Measurements from ENCODE around the gene EMC8. TPM values are rescaled to one million over a fixed set of nuclear protein-coding genes. Genes with fewer than 3 reads are reported as not detected.

The EMC8 gene
- total RNA-seq, 4 donors from 2014 or later: 22.2 to 39.0 (median 27.3) TPM

DNA sequence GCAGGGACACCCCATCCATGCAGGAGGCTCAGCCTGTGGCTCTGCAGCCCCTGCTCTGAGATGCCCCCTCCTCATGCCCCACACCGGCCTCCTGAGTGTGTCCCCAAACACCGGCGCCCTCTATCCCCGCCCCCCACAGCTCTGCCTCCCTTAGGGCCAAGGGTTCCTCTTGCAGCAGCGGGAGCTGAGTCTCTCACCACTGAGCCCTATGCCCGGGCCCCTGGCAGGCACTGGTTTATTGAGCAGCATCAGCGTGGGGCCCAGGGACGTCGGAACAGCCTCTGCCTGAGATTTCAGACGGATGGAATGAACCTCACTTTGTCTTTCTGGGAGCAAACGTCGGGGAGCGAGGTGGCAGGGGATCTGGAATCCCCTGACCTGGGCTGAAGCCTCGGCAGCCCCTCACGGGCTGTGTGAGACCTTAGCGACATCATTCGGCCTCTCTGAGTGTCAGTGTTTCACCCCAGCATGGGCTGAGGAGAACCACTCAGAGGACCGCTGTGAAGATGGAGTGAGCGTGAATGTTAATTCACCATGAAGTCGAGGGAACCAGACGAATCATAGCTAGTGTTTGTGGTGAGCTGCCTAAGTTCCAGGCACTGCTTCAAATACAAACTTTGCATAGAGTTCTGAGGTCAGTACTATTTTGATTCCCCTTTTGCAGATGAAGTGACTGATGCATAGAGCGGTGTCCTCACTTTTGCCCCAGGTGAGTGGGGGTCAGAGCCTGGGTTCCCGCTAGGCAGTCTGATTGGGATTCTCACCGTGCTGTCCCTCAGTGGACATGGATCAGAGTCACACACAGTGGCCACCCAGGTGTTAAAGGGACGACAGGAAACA is 43.2 kb downstream of the EMC8 start:
- TF ChIP-seq, protein P1, sequence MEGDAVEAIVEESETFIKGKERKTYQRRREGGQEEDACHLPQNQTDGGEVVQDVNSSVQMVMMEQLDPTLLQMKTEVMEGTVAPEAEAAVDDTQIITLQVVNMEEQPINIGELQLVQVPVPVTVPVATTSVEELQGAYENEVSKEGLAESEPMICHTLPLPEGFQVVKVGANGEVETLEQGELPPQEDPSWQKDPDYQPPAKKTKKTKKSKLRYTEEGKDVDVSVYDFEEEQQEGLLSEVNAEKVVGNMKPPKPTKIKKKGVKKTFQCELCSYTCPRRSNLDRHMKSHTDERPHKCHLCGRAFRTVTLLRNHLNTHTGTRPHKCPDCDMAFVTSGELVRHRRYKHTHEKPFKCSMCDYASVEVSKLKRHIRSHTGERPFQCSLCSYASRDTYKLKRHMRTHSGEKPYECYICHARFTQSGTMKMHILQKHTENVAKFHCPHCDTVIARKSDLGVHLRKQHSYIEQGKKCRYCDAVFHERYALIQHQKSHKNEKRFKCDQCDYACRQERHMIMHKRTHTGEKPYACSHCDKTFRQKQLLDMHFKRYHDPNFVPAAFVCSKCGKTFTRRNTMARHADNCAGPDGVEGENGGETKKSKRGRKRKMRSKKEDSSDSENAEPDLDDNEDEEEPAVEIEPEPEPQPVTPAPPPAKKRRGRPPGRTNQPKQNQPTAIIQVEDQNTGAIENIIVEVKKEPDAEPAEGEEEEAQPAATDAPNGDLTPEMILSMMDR (IDR thresholded peaks at IDR 0.05): no peak

GRCh38 chr16:85754413-85754812 is 44.9 kb downstream of the EMC8 start:
- ATAC-seq (ENCODE audit: low FRiP score) (no peak), DNase-seq (ENCODE audit: low spot score) (no peak)
- TF ChIP-seq, protein P1 (IDR thresholded peaks at IDR 0.05): no peak

More for the DNA sequence above, 43.2 kb downstream of the EMC8 start:
- DNase-seq (ENCODE audit: low spot score) (no peak), ATAC-seq (ENCODE audit: low FRiP score) (no peak)

GRCh38 chr16:85753976-85754375 is 45.4 kb downstream of the EMC8 start:
- ATAC-seq (ENCODE audit: low FRiP score) (no peak), DNase-seq (ENCODE audit: low spot score) (no peak)
- TF ChIP-seq, protein P1 (IDR thresholded peaks at IDR 0.05): no peak

- ATAC-seq (ENCODE audit: low FRiP score): no peak
- TF ChIP-seq, protein P1 (IDR thresholded peaks at IDR 0.05): no peak
- DNase-seq (ENCODE audit: low spot score): no peak
These were observed 45.8 kb downstream of the EMC8 start for GRCh38 chr16:85753559-85753958.

GRCh38 chr16:85752511-85753420 is 46.6 kb downstream of the EMC8 start:
- TF ChIP-seq, protein P1 (IDR thresholded peaks at IDR 0.05): no peak
- ATAC-seq (ENCODE audit: low FRiP score): peak; percentile 37
- DNase-seq (ENCODE audit: low spot score): no peak

DNA sequence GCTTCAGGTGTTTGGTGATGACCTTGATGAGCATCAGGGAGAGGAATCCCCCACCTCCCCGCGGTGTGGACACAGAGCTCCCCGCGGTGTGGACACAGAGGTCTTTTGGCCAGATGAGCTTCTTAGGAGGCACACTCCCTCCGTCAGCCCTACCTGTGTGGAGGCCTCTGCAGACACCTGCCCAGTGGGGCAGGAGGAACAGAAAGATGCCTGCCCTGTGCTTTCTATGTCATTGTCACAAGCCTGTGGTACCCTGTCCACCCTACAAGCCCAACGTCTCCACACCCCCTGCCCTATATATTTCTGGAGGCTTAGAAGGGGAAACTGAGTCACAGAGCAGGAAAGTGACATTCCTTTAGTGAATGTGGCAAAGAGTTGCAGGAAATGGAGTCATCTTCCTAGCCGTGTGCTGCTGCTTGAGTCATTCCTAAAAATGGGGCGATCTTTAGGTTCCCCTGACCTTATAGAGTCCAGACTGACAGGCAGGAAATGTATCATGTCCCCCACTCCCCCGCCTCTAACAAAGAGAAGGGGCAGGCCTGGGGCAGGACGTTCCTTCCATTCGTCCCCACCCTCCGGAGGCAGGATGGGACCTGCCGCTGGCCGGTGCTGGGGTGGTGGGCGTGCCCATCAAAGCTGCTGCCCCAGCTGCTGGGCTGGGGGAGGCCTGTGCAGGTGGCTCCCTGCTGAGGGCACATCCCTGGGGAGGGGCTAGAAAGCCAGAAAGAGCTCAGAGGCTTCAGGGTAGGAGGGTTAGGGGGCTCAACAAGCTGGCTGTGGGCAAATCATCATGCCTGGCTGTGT is 47.4 kb downstream of the EMC8 start:
- DNase-seq (ENCODE audit: low spot score) (no peak), ATAC-seq (ENCODE audit: low FRiP score) (no peak)
- TF ChIP-seq, protein P1 (IDR thresholded peaks at IDR 0.05): no peak

Measured in omental fat pad (tissue), 4 donors.